ACC112 (cell line): ENCODE measurements around the gene DLG3.

Experiments used
- H2AFZ ChIP-seq: fragments of 200-600 bp; sonication (generic); one replicate; pipeline ENCODE4 v1.6.0; 2017; ENCODE audit warnings: antibody characterized with exemption, low read length; ENCODE audit not compliant: unreplicated experiment
- H3K27ac ChIP-seq: fragments of 200-600 bp; sonication (generic); 2 replicates; pipeline ENCODE4 v1.5.1; 2014; ENCODE audit warnings: low read depth, mild to moderate bottlenecking, antibody characterized with exemption, low read length, moderate library complexity
- H3K27me3 ChIP-seq: fragments of 200-600 bp; sonication (generic); 2 replicates; pipeline ENCODE4 v1.6.1; 2014; ENCODE audit warnings: mild to moderate bottlenecking, antibody characterized with exemption, low read length, moderate library complexity, mixed read lengths; ENCODE audit not compliant: insufficient read depth
- H3K36me3 ChIP-seq: fragments of 200-600 bp; sonication (generic); 2 replicates; pipeline ENCODE4 v1.6.1; 2016; ENCODE audit warnings: mild to moderate bottlenecking, antibody characterized with exemption, low read length, moderate library complexity, mixed read lengths; ENCODE audit not compliant: insufficient read depth
- H3K4me1 ChIP-seq: fragments of 200-600 bp; sonication (generic); one replicate; pipeline ENCODE4 v1.6.1; 2016; ENCODE audit warnings: low read length, mixed read lengths; ENCODE audit not compliant: insufficient read depth, unreplicated experiment, control insufficient read depth
- H3K4me3 ChIP-seq: fragments of 200-600 bp; sonication (generic); 2 replicates; pipeline ENCODE4 v1.5.1; 2014; ENCODE audit warnings: mild to moderate bottlenecking, low read depth, low read length
- H3K79me2 ChIP-seq: fragments of 200-600 bp; sonication (generic); one replicate; pipeline ENCODE4 v1.6.0; 2016; ENCODE audit warnings: low read length; ENCODE audit not compliant: control insufficient read depth, unreplicated experiment, insufficient read depth

DLG3 gene

DNA sequence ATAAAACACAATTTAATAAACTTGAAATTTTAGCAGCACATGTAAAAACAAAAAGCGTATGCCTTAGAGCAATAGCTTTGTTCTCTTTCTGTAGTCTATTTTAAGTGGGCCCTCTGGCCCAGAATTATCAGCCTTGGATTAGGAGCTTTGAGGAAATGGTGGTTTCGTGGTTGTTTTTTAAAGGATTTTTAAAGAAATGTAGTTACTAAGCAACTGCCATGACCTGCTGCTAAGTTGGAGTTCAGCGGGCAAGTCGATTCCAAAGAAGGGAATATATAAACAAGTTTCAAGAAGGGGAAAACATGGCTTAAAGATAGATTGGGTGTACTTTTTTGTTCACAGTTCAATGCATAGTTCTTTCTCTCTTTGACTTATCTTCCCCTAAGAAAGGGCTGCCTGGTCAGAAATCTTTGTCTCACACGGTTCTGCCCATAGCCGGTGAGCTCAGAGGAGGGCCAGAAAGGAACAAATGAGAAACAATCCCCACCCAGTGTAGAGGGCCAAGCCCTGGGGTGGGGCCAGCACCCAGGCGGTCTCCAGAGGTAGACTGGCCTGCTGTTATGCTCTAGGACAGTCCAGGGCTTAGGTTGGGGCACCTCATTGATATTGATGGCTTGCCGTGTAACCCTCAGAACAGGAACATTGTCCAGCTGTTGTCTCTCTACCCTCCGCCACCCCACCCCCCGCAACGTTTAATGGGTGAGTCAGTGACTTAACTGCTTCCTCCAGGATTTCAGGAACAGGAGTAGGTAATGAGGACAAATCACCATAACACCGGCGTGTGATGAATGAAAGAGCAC is 32.5 kb downstream of the DLG3 start:
- Histone ChIP-seq H3K36me3 (no peaks in the 10 kb centered on the region), H3K27ac (peak overlapping the region; percentile 62), H3K27me3 (no peaks in the 10 kb centered on the region), H3K79me2 (no peaks in the 10 kb centered on the region), H3K4me3 (0 out of 2 replicates have a peak overlapping the region, but pooled peaks have one; percentile 16), H2AFZ (peak overlapping the region; percentile 50), H3K4me1 (peaks cover 41% of the 10 kb centered on the region)

- Histone ChIP-seq H2AFZ (peak overlapping the region; percentile 50), H3K27ac (peak overlapping the region; percentile 62; the same call in 1 of the 2 replicates), H3K79me2 (no peaks in the 10 kb centered on the region), H3K4me1 (peaks cover 41% of the 10 kb centered on the region), H3K36me3 (no peaks in the 10 kb centered on the region), H3K27me3 (no peaks in the 10 kb centered on the region), H3K4me3 (0 out of 2 replicates have a peak overlapping the region, but pooled peaks have one; percentile 16)
Measured at GRCh38 chrX:70477734-70478075, 33.1 kb downstream of the DLG3 start.

DNA sequence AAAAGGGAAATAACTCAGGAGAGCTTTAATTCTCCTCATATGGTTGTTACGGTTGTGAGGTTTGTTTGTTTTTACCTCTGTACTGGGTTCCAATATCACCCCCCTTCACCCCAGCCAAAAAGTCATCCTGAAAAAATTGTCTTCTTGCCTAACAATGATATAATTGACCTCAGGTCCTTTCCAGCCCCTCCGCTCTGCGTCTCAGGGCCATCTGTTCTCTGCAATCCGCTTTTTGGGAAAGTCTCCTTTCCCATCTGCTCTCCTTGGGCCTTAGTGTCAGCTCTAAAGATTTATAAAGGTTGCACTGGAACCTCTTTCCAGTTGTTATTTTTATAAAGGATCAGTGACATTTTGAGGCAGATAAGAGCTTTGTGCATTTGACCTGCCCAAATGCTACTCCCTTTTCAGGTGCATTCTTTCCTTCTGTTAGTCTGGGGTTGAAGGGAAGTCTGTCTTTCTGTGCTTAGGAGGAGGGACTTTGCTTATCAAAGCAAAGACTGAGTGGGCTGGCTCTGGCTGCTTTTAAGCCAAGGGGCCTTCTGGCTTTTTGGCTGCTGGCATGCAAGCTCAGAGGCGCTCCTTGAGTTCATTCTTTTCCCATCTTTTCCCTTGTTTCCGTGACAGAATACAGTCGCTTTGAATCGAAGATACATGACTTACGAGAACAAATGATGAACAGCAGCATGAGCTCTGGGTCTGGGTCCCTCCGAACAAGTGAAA is 34.1 kb downstream of the DLG3 start:
- Histone ChIP-seq H3K36me3 (no peaks in the 10 kb centered on the region), H3K4me1 (peaks cover 41% of the 10 kb centered on the region), H3K27me3 (no peaks in the 10 kb centered on the region), H2AFZ (no peak overlapping the region), H3K4me3 (peak overlapping the region; percentile 54; the same call in 1 of the 2 replicates), H3K27ac (peak overlapping the region; percentile 89), H3K79me2 (no peaks in the 10 kb centered on the region)

- Histone ChIP-seq H3K4me1 (peaks cover 41% of the 10 kb centered on the region), H3K27me3 (no peaks in the 10 kb centered on the region), H3K36me3 (no peaks in the 10 kb centered on the region), H3K4me3 (peak overlapping the region; percentile 54; the same call in 1 of the 2 replicates), H3K27ac (peak overlapping the region; percentile 89), H2AFZ (no peak overlapping the region), H3K79me2 (no peaks in the 10 kb centered on the region)
Measured at GRCh38 chrX:70479247-70479921, 34.7 kb downstream of the DLG3 start.

DNA sequence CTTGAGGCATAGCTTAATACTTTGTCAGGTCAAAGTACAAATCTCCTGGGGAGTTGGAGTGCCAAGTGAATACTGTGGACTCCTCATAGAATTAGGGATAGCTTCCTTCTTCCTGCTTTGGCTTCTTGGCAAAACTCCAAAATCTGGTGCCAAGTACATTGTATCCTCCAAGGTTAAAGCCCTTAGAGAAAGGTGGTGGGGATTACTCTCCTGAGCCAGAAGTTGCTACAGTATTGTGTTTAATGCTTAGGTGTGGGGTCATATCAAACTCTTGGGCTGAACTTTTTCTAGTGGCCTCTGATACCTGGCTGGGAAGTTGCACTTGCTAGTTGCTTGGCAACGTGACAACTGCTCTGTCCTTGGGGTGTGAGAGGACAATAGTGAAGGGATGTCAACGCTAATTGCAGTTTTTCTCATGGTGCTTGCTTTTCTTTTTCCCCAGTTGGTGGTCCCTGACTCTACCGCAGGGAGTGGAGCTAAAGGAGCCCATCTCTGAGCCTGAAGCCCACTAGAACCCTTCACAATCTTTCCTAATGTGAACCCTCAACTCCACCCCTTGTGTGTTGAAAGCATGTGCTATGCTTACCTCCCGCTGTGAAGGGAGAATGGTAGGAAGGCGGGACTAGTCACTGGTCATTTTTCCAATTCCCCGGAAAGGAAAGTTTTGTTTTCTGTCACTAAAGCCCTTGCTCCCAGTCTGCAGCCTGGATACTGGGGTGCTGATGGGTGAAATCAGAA is 35.5 kb downstream of the DLG3 start:
- H2AFZ ChIP-seq = no peak overlapping the region
- H3K27me3 ChIP-seq = no peaks in the 10 kb centered on the region
- H3K79me2 ChIP-seq = no peaks in the 10 kb centered on the region
- no peaks in the 10 kb centered on the region for H3K36me3 ChIP-seq
- peak overlapping the region; percentile 17; the same call in 1 of the 2 replicates for H3K4me3 ChIP-seq
- peak overlapping the region; percentile 89 for H3K27ac ChIP-seq
- H3K4me1 ChIP-seq = peaks cover 41% of the 10 kb centered on the region

- Histone ChIP-seq H3K4me3 (peak overlapping the region; percentile 17; the same call in 1 of the 2 replicates), H3K36me3 (no peaks in the 10 kb centered on the region), H3K4me1 (peaks cover 41% of the 10 kb centered on the region), H2AFZ (no peak overlapping the region), H3K27ac (peak overlapping the region; percentile 89; the same call in 1 of the 2 replicates), H3K79me2 (no peaks in the 10 kb centered on the region), H3K27me3 (no peaks in the 10 kb centered on the region)
Measured at GRCh38 chrX:70480660-70481018, 36.0 kb downstream of the DLG3 start.

DNA sequence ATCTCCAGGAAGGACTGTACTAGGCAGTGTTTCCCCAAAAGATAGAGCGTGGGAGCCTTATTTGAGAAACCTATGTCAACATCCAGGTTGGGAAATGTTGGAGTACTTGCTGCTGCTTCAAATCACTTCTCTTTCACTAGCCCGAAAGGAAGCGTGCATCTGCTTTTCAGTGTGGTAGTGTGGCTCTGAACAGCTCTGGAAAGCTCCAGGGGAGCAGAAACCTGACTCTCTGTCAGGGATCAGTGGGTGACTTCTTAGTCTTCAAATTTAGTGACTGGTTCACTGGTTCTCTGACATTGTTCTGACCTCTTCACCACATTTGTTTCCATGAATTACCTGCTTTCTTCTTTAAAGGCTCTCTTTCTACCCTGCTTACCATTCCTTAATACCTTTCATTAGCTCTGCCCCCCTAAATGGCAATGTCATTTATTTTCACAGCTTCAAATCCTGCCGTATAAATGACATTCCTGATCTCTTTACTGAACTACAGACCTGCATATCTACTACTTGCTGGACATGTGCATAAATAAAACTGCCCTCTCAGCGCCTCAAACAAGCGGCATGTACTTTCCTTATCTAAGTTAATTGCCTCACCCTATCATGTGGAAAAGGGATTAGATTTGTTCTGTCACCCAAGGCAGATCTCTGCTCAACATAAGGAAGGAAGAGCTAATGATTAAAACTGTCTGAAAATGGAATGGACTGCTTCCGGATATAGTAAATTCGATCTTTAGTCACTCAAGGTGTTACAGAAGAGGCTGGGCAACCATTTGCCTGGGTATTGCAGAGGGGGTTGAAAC is 37.0 kb downstream of the DLG3 start:
- no peak overlapping the region; the same call in 1 of the 2 replicates for H3K27ac ChIP-seq
- H3K36me3 ChIP-seq = no peaks in the 10 kb centered on the region
- no peaks in the 10 kb centered on the region for H3K79me2 ChIP-seq
- H3K4me1 ChIP-seq = peaks cover 40% of the 10 kb centered on the region
- no peak overlapping the region for H2AFZ ChIP-seq
- H3K4me3 ChIP-seq = no peak overlapping the region
- no peaks in the 10 kb centered on the region for H3K27me3 ChIP-seq

- no peaks in the 10 kb centered on the region for H3K27me3 ChIP-seq
- no peak overlapping the region for H2AFZ ChIP-seq
- peaks cover 34% of the 10 kb centered on the region for H3K4me1 ChIP-seq
- no peaks in the 10 kb centered on the region for H3K36me3 ChIP-seq
- H3K27ac ChIP-seq = no peak overlapping the region
- no peaks in the 10 kb centered on the region for H3K79me2 ChIP-seq
- H3K4me3 ChIP-seq = no peak overlapping the region
Measured at GRCh38 chrX:70482300-70482699, 37.7 kb downstream of the DLG3 start.

- Histone ChIP-seq H2AFZ (no peak overlapping the region), H3K27ac (no peak overlapping the region), H3K4me3 (no peak overlapping the region), H3K36me3 (no peaks in the 10 kb centered on the region), H3K4me1 (peaks cover 3% of the 10 kb centered on the region), H3K27me3 (no peaks in the 10 kb centered on the region), H3K79me2 (no peaks in the 10 kb centered on the region)
Measured at GRCh38 chrX:70485466-70485865, 40.8 kb downstream of the DLG3 start.
